Measurements from ENCODE around the gene PER3.
A peak's percentile ranks its signal among the peaks of the same experiment; 100 is the strongest.
"Not testable (repeated sequence)": the region's sequence is repeated elsewhere in the genome, so short reads cannot be mapped to it uniquely, and the experiment has no call there.

PER3 gene

DNA sequence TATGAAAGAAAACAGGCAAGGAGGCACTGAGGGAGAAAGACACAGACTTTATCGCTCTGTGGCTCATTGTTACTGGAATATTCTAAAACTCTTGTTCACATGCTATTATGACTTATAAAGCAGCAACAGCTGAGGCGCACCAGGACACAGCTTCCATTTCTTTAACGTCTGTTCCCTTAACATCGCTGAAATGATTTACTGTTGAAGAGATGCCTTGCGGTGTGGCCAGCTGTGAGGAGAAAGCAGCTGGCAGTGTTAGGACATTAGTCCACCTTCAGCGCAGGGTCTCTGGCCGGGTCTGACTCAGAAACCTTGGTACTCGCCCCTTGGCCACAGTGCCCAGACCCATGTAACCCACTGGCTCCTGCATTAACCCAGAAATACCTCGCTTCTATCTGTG is 3.1 kb upstream of the PER3 start:
- no peak for DNase-seq (ENCODE audit: low spot score)

DNA sequence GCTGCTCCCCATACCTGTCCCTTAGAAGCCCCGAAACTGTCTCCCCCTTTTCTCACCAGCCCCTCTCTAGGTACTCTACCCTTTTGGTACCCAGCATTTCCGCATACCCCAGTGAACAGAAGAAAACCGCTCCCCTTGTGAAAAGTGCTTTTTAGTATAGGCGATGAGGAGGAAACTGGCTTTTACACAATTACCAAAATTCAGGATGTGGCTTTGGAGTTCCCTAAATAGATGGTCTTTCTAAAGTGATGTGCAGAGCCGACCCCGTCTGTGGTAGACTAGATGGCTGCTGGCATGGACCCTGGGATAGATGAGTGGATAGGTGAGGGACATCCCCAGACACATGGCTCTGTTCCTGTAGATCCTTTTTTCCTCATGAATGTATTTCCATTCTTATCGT is 2.6 kb upstream of the PER3 start:
- DNase-seq (ENCODE audit: low spot score): no peak

DNA sequence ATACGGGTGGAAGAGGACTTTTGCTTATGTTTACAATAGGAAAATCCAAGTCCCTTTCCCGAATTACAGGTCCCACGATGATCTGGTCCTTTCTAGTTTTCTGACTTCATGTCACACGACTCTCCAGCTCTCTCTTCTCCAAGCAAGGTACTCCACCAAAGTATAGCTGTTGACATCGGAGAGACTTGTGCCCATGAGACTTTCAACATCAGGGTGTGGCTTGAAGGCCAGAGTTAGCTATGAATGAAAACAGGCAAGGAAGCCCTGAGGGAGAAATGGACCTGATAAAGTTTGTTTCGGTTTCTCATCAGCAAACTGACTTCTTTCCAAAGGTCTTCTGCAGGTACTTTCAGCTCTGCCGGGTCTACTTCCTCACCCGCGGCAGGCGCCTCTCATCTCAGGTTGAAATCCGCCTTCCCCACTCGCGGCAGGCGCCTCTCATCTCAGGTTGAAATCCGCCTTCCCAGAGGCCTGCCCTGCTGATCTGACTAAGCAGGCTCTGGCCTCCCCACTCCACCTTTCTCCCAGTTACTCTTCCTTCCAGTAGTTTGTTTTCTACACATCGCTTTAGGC is 2.1 kb upstream of the PER3 start:
- no peak for DNase-seq (ENCODE audit: low spot score)

DNA sequence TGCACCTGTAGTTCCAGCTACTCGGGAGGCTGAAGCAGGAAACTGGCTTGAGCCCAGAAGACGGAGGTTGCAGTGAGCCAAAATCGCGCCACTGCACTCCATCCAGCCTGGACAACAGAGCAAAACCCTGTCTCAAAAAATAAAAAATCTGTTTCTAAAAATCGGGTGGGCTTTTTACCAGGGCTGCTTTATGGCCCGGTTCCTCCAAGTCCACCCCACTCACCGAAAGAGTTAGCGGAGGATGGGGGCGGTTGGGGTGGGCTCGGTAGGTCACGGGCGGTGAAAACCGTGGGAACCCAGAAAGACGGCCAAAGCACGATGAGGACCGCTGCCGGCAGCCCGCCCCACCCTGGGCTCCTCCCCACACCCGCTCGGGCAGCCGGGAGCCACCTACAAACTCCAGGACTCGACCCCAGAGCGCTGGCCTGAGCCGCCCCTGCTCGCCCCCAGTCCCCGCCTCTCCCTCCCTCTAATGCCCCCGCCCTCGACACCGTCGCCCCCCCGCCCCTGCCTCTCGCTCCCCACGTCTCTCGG is 846 bp upstream of the PER3 start:
- DNase-seq (ENCODE audit: low spot score): peak; percentile 72

DNA sequence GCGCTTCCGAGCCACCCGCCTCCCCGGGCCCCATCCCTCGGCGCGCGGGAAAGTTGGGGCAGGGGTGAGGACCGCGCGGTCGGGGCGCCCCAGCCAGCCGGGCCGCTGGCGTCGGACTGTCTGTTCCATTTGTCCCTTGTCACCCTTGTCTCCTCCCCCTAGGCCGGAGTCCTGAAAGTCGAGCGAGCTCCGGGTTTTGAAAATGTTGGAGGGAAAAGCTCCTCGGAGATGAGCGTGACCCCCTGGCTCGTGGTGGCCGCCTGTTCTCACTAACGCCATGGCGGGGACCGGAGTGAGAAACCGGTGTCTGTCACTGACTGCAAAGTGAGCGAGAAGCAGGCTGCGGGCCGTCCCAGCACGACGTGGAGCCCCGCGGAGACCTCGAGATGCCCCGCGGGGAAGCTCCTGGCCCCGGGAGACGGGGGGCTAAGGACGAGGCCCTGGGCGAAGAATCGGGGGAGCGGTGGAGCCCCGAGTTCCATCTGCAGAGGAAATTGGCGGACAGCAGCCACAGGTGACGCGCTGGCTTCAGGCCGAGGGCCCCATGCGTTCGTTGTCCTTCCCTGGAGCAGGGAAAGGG is 491 bp downstream of the PER3 start:
- no peak for DNase-seq (ENCODE audit: low spot score)

DNA sequence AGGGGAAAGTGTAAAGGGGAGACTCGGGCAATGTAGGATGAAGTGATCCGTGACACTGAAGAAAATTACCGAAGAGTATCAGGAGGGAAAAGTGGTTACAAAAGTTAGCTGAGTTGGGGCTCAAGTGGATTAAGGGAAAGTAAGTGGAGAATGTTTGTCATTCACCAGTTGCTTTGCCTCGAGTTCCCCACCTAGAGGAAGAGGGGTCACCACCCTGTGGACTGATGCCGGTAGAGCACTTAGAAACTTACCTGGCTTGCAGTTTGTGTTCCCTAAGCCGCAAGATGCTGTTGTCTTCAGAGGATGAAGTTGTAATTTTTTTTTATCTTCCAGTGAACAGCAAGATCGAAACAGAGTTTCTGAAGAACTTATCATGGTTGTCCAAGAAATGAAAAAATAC is 1.0 kb downstream of the PER3 start:
- DNase-seq (ENCODE audit: low spot score): no peak

DNA sequence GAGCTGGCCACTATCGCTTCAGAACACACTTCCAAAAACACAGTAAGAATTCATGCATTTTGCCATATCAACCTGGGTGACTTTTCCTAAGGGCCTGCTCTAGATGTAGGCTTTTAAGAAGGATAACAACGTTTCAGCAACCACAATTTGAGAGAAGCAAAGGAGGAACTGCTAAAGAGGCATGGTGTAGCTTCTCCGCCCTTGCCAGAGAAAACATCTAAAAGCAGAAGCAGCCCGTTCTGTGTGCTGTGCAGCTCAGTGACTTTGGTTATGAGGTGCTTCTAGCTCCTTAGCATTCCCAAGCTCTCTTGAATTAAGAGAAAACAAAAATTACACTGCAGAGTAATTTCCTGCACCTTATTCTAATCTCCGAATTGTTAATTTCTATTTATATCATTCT is 2.7 kb downstream of the PER3 start:
- DNase-seq (ENCODE audit: low spot score): no peak

DNA sequence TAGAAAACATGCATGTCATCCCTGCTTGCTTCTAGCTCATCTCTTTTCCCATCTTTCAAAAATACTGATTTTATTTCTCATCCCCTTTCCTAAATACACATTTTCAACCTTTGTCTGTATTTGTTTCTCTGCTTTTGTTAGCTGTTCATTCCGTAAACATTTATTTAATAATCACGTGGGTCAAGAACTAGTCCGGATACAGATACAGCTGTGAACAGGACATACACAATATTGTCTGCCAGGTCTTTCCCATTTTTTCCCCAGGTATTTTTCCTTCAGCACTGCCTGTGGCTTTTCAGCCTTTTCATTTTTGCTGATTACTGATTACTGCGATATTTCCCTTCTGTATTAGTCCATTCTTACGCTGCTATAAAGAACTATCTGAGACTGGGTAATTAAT is 5.7 kb downstream of the PER3 start:
- DNase-seq (ENCODE audit: low spot score): no peak

DNA sequence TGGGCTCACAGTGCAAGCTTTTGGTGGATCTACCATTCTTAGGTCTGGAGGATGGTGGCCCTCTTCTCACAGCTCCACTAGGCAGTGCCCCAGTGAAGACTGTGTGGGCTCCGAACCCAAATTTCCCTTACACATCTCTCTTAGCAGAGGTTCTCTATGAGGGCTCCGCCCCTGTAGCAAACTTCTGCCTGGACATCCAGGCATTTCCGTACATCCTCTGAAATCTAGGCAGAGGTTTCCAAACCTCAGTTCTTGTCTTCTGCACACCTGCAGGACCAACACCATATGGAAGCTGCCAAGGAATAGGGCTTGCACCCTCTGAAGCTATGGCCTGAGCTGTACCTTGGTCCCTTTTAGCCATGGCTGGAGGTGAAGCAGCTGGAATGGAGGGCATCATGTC is 6.9 kb downstream of the PER3 start:
- DNase-seq (ENCODE audit: low spot score): not testable (repeated sequence)

DNA sequence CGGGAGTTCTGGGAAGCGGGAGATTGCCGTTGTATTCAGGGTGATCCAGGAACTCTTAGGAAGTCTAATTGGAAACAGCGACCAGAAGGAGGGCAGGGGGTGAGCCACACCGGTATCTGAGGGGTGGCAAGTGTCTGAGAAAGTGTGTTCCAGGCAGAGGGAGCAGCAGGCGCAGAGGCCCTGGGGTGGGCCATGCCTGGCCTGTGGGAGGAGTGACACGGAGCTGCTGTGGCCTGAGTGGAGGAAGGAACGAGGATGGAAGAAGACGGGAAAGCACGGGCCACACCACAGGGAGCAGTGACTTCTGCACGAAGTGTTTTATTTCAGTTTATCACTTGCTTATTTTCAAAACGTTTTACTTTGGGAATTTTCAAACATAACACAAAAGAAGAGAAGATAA is 11.3 kb downstream of the PER3 start:
- DNase-seq (ENCODE audit: low spot score): no peak

DNA sequence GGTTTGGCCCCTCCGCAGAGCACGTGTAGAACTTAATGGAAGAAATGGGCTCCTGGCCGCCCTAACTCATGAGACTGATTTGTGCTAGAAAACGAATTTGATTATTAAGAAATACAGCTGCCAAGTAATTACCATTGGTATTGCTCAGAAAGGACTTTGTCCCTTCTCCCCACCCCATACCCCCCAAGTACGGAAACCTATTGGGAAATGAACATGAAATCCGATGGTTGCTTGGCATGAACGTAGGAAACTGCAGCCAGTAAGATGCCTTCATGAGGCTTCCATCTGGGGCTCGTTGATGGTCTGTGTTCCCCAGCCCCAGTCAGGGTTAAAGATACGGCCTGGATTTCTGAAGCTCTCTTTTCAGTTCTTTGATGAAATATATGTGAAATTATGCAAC is 21.4 kb downstream of the PER3 start:
- DNase-seq (ENCODE audit: low spot score): no peak

DNA sequence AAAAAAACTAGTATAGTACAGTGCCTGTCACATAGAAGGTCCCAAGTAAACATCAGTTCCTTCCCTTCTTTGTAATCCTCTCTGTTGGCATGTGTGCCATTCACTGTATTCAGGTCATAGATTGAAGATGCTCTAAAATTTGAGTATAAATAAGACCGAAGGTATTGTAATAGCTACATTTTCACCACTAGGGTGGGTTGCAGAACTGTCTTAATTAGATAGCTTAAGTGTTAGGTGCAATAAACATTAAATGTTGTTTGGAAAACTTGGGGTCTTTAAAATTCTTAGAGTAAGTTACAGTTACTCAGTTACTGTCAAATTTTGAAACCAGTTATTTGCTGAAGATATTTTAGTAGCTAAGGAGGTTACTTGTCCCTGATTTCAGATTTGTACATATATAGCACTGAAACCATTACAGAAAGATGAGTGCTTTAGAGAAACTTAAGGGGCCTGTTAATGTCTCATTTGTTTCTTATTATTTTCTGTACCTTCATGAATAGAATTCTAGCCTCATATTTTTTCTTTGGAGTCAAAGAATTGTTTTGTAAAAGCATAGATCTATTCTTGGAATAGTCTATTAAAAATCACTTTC is 24.3 kb downstream of the PER3 start:
- no peak for DNase-seq (ENCODE audit: low spot score)

DNA sequence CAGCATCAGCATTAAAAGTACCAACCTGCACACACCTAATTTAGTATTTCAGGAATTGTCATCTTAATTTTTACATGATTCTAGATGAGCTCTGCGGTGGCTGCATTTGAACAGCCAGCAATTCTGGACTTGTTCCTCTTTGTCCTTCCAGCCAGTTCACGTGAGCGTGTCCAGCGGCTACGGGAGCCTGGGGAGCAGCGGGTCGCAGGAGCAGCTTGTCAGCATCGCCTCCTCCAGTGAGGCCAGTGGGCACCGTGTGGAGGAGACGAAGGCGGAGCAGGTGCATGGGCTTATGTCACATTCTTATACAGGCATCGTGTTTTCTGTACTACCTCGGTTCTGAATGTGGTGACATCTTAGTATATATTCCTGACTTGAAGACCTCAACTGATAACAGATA is 25.7 kb downstream of the PER3 start:
- DNase-seq (ENCODE audit: low spot score): no peak

DNA sequence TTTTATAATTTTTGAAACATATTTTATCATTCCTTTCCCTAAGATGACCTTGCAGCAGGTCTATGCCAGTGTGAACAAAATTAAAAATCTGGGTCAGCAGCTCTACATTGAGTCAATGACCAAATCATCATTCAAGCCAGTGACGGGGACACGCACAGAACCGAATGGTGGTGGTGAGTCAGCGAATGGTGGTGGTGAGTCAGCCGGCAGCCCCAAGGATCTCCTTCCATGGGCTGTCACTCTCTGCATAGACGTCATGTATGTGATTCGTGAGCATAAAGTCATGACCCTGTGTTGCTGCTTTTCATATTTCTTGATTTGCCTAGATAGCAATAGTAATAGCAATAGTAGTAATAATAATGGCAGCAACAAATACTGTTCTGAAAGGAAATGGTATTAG is 26.3 kb downstream of the PER3 start:
- DNase-seq (ENCODE audit: low spot score): no peak

DNA sequence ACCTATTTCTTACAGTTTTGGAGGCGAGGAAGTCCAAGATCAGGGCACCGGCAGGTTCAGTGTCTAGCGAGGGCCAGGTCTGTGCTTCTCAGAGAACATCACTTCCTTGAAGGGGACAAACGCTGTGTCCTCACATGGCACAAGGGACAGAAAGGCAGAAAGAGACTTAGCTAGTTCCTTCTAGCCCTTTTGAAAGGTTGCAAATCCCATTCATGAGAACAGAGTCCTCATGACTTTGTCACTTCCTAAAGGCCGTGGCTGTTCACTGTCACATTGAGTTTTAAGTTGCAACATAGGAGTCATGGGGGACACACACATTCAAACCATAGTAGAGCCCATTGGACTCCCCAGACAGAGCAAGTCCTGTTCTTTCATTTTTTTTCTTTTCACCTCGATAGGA is 27.4 kb downstream of the PER3 start:
- no peak for DNase-seq (ENCODE audit: low spot score)

DNA sequence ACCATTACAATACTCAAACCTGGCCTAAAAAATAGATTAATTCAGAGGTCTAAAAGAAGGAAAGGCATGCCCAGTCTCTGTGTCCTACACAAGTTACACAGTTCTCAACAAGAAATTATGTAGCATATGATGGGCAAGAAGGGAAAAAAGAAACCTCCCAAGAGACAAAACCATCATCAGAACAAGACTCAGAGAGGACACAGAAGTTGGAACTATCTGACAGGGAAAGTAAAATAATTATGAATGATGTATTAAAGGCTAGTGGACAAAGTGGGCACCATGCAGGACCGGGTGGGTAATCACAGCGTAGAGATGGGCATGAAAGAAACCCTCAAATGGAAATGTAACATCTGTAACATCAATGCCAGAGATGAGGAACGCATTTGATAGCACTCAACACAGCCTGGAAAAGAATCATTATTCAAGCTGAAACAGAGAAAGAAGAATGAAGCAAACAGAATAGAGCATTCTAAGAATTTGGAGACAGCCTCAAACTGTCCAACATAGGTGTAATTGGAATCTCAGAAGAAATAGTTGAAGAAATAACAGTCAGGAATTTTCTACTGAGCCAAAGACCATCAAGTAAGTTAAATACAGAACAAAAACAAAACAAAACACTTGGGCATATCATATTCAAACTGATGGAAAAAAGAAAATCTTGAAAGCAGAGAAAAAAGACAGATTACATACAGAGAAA is 29.7 kb downstream of the PER3 start:
- DNase-seq (ENCODE audit: low spot score): no peak

DNA sequence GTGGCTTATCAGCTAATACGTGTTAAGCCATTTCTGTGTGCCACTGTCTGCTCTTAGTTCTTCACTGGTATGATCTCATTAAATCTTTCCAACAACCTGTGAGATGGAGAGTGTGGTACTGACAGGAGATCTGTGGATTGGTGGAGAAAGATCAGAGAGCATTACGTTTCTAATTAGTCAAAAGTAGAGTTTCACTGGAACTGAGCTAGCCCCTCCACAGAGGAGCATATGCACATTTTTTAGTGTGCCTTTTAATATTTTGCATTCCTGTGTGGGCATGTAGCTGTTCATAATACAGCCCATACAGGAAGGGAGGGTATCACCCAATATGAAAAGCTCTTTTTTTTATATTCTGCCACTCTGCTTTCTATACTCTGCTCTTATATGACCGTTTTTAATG is 37.2 kb downstream of the PER3 start:
- no peak for DNase-seq (ENCODE audit: low spot score)

DNA sequence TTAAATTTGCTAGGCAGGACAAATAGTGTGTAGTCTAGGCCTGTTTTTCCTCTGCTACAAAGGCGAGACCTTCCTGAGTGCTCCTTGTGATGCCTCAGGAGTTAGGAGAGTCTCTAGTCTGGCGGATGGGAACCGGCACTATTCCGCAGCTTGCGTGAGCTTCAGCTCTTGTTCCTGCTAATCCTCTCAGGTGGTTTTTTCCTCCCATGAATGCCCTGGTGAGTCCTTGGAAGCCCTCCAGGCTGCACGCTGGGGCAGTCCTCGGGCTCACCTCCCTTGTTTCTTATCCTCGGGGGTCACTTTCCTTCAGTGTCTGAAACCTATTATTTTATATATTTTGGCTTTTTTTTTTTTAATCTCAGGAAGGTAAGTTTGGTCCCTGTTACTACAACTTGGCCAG is 40.6 kb downstream of the PER3 start:
- no peak for DNase-seq (ENCODE audit: low spot score)

DNA sequence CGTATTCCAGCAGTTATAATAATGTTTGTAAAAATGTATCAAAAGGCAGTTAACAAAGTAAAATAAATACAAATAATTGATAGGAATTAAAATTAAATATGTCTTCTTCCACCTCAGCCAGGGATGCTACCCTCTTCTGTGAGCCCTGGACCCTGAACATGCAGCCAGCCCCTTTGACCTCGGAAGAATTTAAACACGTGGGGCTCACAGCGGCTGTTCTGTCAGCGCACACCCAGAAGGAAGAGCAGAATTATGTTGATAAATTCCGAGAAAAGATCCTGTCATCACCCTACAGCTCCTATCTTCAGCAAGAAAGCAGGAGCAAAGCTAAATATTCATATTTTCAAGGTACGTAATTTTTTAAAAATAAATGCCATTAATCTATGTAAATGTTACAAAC is 42.3 kb downstream of the PER3 start:
- DNase-seq (ENCODE audit: low spot score): no peak

DNA sequence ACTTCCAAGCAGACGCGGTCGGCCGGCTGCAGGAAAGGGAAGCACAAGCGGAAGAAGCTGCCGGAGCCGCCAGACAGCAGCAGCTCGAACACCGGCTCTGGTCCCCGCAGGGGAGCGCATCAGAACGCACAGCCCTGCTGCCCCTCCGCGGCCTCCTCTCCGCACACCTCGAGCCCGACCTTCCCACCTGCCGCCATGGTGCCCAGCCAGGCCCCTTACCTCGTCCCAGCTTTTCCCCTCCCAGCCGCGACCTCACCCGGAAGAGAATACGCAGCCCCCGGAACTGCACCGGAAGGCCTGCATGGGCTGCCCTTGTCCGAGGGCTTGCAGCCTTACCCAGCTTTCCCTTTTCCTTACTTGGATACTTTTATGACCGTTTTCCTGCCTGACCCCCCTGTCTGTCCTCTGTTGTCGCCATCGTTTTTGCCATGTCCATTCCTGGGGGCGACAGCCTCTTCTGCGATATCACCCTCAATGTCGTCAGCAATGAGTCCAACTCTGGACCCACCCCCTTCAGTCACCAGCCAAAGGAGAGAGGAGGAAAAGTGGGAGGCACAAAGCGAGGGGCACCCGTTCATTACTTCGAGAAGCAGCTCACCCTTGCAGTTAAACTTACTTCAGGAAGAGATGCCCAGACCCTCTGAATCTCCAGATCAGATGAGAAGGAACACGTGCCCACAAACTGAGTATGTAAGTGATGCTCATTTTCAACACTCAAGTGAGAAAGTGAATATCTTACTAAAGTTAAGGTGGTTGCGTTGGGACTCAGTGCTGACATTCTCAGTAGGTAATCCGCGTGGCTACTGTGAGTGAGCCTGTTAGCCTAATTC is 43.2 kb downstream of the PER3 start:
- DNase-seq (ENCODE audit: low spot score): no peak

DNA sequence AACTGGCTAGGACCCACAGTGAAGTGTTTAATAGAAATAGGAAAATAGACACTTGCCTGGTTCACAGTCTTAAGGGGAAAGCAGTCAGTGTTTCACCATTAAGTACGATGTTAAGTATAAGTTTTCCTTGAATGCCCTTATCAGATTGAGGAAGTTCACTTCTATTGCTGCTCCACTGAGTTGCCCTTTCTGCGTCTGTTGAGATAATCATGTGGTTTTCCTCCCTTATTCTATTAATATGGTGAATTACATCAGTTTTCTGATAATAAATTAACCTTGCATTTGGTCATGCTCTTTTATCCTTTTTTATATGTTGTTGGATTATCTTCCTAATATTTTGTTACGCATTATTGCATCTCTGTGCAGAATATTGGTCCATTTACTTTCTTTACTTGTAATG is 47.4 kb downstream of the PER3 start:
- DNase-seq (ENCODE audit: low spot score): no peak

DNA sequence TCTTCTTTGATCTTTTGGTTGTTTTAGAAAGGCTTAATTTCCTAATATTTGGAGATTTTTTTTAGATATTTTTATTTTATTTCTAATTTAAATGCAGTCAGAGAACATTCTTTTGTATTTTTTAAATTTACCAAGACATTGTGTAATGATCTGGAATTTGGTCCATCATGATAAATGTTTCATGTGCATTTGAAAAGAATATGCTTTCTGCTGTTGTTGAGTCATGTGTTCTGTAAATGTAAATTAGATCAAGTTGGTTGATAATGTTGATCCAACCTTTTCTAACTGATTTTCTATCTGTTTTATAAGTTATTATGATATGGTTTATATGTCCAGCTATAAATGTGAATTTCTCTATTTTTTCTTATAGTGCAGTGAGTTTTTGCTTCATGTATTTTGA is 48.9 kb downstream of the PER3 start:
- no peak for DNase-seq (ENCODE audit: low spot score)

DNA sequence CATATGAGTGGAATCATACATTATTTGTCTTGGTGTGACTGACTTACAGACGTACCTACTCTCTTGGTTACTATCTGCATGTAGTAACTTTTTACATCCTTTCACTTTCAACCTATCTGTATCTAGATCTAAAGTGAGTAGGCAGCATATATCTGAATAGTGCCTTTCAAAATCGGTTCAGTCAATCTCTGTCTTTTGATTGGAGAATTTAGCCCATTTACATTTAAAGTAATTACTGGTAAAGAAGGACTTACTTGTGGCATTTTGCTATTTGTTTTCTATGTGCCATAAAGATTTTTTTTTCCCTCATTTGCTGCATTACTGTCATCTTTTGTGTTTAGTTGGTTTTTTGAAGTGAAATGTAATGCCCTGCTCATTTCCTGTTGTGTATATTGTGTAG is 54.6 kb downstream of the PER3 start:
- DNase-seq (ENCODE audit: low spot score): no peak

All from HuH-7.5 (cell line).